Stimulated activated naive CD8-positive, alpha-beta T cell treated with anti-CD3 and anti-CD28 coated beads, Interleukin-15, Interleukin-2, amounts not matched to agents 100 ng/mL and 50 ng/mL, for 24 hours (primary cell): ENCODE results near the gene GIPC2.
"Not testable (repeated sequence)": the region's sequence is repeated elsewhere in the genome, so short reads cannot be mapped to it uniquely, and the experiment has no call there.

Experiments
- H3K27ac Mint-ChIP-seq: one replicate; pipeline ENCODE4 v1.8.0; 2021; ENCODE audit warnings: mild to moderate bottlenecking, mixed read lengths
- H3K27me3 Mint-ChIP-seq: one replicate; pipeline ENCODE4 v1.8.0; 2021; ENCODE audit warnings: mixed read lengths
- H3K36me3 Mint-ChIP-seq: one replicate; pipeline ENCODE4 v1.8.0; 2021; ENCODE audit warnings: low read depth, mixed read lengths
- H3K4me1 Mint-ChIP-seq: one replicate; pipeline ENCODE4 v1.8.0; 2021; ENCODE audit warnings: low read depth, mixed read lengths
- H3K4me3 Mint-ChIP-seq: one replicate; pipeline ENCODE4 v1.8.0; 2021; ENCODE audit warnings: mild to moderate bottlenecking, mixed read lengths
- H3K9me3 Mint-ChIP-seq: one replicate; pipeline ENCODE4 v1.8.0; 2021; ENCODE audit warnings: mixed read lengths

The GIPC2 gene, protein sequence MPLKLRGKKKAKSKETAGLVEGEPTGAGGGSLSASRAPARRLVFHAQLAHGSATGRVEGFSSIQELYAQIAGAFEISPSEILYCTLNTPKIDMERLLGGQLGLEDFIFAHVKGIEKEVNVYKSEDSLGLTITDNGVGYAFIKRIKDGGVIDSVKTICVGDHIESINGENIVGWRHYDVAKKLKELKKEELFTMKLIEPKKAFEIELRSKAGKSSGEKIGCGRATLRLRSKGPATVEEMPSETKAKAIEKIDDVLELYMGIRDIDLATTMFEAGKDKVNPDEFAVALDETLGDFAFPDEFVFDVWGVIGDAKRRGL

DNA sequence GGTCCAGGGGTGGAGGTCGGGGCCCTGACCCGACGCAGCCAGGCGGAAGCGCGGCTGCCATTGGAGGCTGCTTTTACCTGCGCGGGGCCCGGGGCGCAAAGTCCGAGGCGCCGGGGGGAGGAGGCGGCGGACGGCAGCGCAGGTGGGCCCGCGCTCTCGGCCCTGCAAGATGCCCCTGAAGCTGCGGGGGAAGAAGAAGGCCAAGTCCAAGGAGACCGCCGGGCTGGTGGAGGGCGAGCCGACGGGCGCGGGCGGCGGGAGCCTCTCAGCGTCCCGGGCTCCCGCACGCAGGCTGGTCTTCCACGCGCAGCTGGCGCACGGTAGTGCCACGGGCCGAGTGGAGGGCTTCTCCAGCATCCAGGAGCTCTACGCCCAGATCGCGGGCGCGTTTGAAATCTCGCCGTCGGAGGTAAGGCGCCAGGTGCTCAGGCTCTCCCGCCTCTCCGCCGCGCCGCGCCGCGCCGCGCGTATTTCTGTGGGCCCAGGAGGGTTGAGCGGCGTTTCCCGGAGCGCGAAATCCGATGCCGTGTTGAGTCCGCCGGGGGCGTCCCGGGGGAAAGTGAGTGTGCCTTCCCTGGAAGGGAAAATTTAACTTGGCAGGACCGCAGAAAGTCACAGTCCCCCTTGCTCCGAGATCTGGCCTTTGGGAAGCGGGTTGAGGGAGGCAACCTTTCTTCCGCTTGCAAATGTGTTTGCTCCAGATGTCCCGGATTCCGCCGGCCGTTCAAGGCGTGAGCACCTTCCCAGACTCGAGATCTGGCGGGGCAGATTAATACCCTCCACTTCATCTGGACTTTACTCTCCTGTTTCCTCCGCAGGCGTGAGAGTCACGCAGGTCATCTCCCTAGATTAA lies at the start of gene GIPC2:
Gene GIPC2 (plus strand): TSS at position 41 of the 853 bp plus-strand sequence. CDS start 129 bp downstream, at position 170.
- peaks cover 48% of the 10 kb centered on the region for H3K4me1 Mint-ChIP-seq
- no peaks in the 10 kb centered on the region for H3K36me3 Mint-ChIP-seq
- H3K4me3 Mint-ChIP-seq = peak within 1 kb of the TSS; percentile 79
- H3K27me3 Mint-ChIP-seq = peaks cover 55% of the 10 kb centered on the region
- H3K9me3 Mint-ChIP-seq = no peaks in the 10 kb centered on the region
- peak within 1 kb of the TSS; percentile 61 for H3K27ac Mint-ChIP-seq

DNA sequence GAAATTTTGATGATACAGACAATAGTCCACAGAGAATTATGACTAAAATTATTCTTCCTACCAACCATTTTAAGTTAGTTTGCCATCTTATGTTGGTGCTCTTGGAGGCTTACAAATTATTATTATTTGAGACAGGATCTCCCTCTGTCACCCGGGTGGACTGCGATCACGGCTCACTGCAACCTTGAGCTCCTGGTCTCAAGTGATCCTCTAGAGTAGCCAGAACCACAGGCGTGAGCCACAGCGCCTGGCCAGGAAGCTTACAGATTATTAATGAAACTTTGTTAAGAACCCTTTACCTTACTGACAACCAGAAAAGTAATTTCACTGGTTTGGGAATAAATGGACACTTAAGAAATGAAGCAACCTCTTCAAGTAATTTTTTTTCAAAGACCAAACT lies 49.0 kb upstream of the GIPC2 start:
- Mint-ChIP-seq H3K27ac (no peak overlapping the region), H3K4me1 (peaks cover 7% of the 10 kb centered on the region), H3K36me3 (peaks cover 22% of the 10 kb centered on the region), H3K4me3 (no peak overlapping the region), H3K9me3 (no peaks in the 10 kb centered on the region), H3K27me3 (no peaks in the 10 kb centered on the region)

DNA sequence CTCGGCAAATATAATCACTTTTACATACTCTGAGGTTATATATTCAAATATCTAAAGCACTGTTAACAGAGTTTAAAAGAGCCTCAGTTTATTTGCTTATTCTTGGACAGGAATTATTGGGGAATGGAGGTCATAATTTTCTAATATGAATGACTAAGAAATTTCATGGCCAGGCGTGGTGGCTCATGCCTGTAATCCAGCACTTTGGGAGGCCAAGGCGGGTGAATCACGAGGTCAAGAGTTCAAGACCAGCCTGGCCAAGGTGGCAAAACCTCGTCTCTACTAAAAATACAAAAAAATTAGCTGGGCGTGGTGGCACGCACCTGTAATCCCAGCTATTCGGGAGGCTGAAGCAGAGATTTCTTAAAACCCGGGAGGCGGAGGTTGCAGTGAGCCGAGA lies 45.2 kb upstream of the GIPC2 start:
- Mint-ChIP-seq H3K4me1 (peaks cover 35% of the 10 kb centered on the region), H3K36me3 (peaks cover 17% of the 10 kb centered on the region)
- not testable (repeated sequence) for H3K4me3 Mint-ChIP-seq, H3K27me3 Mint-ChIP-seq, H3K9me3 Mint-ChIP-seq, H3K27ac Mint-ChIP-seq

DNA sequence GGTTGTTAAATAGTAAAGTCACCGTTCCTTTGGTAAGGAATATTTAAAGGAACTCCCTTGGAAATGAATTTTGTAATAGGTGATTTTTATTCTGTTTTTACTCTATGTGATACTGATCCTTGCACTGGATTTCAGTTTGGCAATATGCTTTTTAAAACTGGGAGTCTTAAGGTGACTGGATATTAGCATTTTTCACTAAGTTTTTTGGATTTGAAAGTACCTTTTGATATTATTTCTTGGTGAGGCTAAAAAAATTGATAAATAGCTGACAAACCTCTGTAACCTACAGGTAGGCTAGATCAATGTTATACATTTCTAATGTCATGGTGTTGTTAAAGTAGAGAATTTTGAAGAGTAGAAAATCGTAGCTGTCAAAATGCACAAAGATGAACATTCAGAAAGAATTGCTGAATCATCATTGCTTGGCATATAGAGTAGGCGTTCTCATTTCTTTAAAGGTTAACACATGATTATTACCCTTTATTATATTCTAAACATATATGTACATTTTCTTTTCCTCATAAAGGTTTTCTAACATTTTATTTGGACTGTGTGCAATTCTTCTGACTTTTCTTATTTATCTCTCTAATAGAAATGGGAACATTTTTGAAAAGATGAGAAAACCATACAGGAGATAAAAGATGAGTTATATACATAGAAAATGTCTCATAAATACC lies 42.6 kb upstream of the GIPC2 start:
- Mint-ChIP-seq H3K27ac (peak overlapping the region; percentile 45), H3K36me3 (peaks cover 3% of the 10 kb centered on the region), H3K27me3 (peaks cover 3% of the 10 kb centered on the region), H3K9me3 (no peaks in the 10 kb centered on the region), H3K4me1 (peaks cover 58% of the 10 kb centered on the region), H3K4me3 (peak overlapping the region; percentile 45)

DNA sequence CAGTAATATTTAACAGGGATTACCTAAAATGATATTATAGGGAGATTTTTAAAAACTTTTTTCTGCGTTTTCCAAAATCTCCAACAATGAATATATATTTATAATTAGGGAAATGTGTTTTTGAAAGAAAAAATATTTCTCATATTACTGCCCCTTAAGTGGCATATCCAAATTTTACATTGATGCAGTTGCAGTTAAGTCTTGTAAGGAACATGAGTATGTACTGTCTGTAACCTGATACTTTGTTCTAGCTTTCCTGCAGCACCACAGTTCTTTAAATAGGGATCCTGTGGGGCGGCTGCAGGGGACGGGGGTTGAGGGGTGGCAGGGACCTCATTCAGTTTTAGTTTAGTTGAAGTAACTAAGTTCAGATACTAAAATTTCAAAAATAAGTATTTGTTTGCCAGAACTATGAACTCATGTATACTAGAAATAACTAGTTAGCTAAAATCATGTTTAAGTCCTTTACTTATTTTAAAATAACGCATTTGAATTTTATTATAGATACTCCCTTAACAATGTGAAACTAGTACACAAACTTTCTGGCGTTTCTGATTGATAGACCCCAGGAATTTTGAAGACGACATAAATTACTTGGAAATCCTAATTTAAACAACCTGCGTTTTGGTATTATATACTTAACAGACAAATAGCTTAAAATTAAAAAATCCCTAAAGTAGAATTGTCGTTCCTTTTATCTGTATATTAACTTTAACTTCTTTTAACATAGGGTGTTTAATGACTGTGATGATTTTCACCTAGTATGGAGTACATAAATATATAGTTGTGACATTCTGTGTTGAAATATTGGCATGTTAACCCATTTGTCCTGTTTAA lies 41.7 kb upstream of the GIPC2 start:
- Mint-ChIP-seq H3K27ac (peak overlapping the region; percentile 100), H3K9me3 (no peaks in the 10 kb centered on the region), H3K27me3 (peaks cover 3% of the 10 kb centered on the region), H3K36me3 (peaks cover 3% of the 10 kb centered on the region), H3K4me3 (peak overlapping the region; percentile 87), H3K4me1 (peaks cover 62% of the 10 kb centered on the region)

DNA sequence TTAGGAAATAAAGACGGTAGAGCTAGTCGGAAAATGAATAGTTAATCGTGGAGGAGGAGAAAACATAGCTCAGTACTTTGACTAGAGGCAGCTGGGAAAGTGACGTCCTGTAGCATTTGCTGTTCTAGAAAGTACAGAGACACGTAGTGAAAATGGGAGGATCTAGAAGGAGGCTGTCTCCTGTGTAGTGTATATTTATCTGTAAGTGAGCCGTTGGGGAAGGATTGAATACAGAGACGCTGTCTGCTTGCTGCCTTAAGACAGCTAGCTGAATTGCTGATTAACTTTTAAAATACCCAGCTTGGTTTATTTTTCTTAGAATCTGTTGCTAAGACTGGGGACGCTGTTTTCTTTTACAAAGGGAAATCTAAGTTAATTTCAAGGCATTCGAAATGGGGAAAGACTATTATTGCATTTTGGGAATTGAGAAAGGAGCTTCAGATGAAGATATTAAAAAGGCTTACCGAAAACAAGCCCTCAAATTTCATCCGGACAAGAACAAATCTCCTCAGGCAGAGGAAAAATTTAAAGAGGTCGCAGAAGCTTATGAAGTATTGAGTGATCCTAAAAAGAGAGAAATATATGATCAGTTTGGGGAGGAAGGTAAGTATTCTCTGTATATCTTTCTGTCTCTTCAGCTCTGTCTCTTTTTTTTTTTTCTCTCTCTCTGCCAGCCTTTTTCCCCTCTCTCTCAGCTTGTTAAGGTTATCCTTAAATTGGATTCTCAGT lies 40.9 kb upstream of the GIPC2 start, which contains the start of gene DNAJB4:
Gene DNAJB4 (plus strand): TSS at position 221 of the 729 bp plus-strand sequence. CDS start 172 bp downstream, at position 393.
- Mint-ChIP-seq H3K4me1 (peaks cover 61% of the 10 kb centered on the region), H3K27ac (peak within 1 kb of the TSS; percentile 100), H3K4me3 (peak within 1 kb of the TSS; percentile 87), H3K27me3 (peaks cover 3% of the 10 kb centered on the region), H3K36me3 (peaks cover 3% of the 10 kb centered on the region), H3K9me3 (no peaks in the 10 kb centered on the region)

- H3K4me1 Mint-ChIP-seq = peaks cover 63% of the 10 kb centered on the region
These were observed 40.4 kb upstream of the GIPC2 start for GRCh38 chr1:78005448-78005722.

DNA sequence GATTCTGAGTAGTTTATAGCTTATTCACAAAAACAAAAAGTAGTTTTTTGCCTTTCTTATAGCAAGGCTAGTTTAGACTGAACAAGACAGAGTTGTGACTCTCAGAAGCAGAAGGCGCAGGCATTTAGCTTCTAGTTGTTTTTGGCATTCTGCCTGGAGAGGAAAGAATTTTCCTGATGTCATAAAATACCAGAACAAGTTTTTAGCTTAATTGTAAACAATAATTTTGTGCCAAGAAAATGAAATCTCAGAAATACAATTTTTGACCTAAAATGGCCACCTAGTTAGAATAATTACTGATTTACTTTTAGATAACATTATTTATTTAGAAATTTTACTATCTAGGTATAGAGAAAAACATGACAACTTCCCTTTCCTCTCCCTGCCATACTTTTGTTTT lies 40.0 kb upstream of the GIPC2 start:
- Mint-ChIP-seq H3K9me3 (no peaks in the 10 kb centered on the region), H3K4me1 (peaks cover 65% of the 10 kb centered on the region), H3K4me3 (peak overlapping the region; percentile 87), H3K27me3 (peaks cover 3% of the 10 kb centered on the region), H3K27ac (no peak overlapping the region), H3K36me3 (peaks cover 3% of the 10 kb centered on the region)

More at GRCh38 chr1:78005448-78005722, 40.4 kb upstream of the GIPC2 start:
- Mint-ChIP-seq H3K27me3 (peaks cover 3% of the 10 kb centered on the region), H3K27ac (peak overlapping the region; percentile 100), H3K4me3 (peak overlapping the region; percentile 87), H3K36me3 (peaks cover 3% of the 10 kb centered on the region), H3K9me3 (no peaks in the 10 kb centered on the region)

DNA sequence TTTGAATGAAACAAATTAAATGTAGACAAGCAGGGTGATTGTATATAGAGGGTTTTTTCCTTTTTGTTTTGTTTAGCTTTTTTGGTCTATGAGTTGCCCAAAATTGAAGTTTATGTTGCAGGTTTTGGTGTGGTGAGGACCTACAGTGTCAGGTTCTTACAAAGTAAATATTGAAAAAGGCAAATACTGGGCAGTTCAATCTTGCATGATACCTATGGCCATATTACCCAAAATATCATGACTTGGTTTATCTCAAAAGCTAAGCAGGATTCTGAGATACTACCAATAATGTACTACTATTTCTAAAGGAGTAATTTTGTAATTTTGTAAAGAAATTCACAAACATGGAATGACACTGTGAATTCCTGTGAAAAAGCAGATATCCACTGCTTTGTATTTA lies 39.2 kb upstream of the GIPC2 start:
- peak overlapping the region; percentile 87 for H3K4me3 Mint-ChIP-seq
- no peaks in the 10 kb centered on the region for H3K9me3 Mint-ChIP-seq
- peaks cover 3% of the 10 kb centered on the region for H3K36me3 Mint-ChIP-seq
- no peak overlapping the region for H3K27ac Mint-ChIP-seq
- H3K4me1 Mint-ChIP-seq = peaks cover 65% of the 10 kb centered on the region
- peaks cover 3% of the 10 kb centered on the region for H3K27me3 Mint-ChIP-seq

GRCh38 chr1:78007677-78008341 lies 38.0 kb upstream of the GIPC2 start:
- H3K9me3 Mint-ChIP-seq = no peaks in the 10 kb centered on the region
- H3K27ac Mint-ChIP-seq = no peak overlapping the region
- H3K27me3 Mint-ChIP-seq = peaks cover 3% of the 10 kb centered on the region
- H3K4me3 Mint-ChIP-seq = no peak overlapping the region
- H3K36me3 Mint-ChIP-seq = peaks cover 3% of the 10 kb centered on the region
- H3K4me1 Mint-ChIP-seq = peaks cover 61% of the 10 kb centered on the region

DNA sequence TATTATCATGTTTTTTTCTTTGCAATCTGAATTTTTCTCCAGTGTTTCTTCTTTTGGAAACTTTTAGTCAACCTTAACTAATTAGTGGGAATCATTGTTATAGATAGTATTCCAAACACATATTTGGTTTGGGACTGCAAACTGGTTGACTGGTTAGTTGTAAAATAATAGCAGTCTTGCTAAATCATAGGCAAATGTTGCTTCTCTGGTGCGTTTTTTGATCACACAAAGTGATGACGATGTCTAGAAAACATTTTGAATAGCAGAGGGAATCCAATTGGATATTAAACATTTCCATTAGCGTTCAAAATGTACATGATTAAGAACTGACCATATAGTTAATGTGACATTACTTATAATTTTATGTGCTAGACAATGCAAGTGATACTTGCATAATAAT lies 36.5 kb upstream of the GIPC2 start:
- Mint-ChIP-seq H3K27ac (no peak overlapping the region), H3K27me3 (peaks cover 3% of the 10 kb centered on the region), H3K9me3 (no peaks in the 10 kb centered on the region), H3K36me3 (peaks cover 9% of the 10 kb centered on the region), H3K4me1 (peaks cover 46% of the 10 kb centered on the region), H3K4me3 (no peak overlapping the region)

GRCh38 chr1:78009836-78010235 lies 35.9 kb upstream of the GIPC2 start:
- H3K27ac Mint-ChIP-seq = no peak overlapping the region
- H3K36me3 Mint-ChIP-seq = peaks cover 9% of the 10 kb centered on the region
- peaks cover 40% of the 10 kb centered on the region for H3K4me1 Mint-ChIP-seq
- no peaks in the 10 kb centered on the region for H3K27me3 Mint-ChIP-seq
- no peaks in the 10 kb centered on the region for H3K9me3 Mint-ChIP-seq
- H3K4me3 Mint-ChIP-seq = no peak overlapping the region

- peaks cover 17% of the 10 kb centered on the region for H3K36me3 Mint-ChIP-seq
- H3K27ac Mint-ChIP-seq = no peak overlapping the region
- H3K9me3 Mint-ChIP-seq = no peaks in the 10 kb centered on the region
- H3K4me3 Mint-ChIP-seq = no peak overlapping the region
- no peaks in the 10 kb centered on the region for H3K27me3 Mint-ChIP-seq
- H3K4me1 Mint-ChIP-seq = peaks cover 35% of the 10 kb centered on the region
These were observed 34.7 kb upstream of the GIPC2 start for GRCh38 chr1:78011050-78011449.
